Ishikawa (cell line): ENCODE results near the gene ANXA10.

Experiments used
- CEBPB ChIP-seq: IDR thresholded peaks from 2 replicates; pipeline ENCODE4 v1.6.1; 2012
- CREB1 ChIP-seq: IDR thresholded peaks from 2 replicates; pipeline ENCODE4 v1.6.1; 2012; ENCODE audit warnings: low read depth
- EGR1 ChIP-seq: IDR thresholded peaks from 2 replicates; pipeline ENCODE4 v1.6.1; 2012
- EP300 ChIP-seq: IDR thresholded peaks from 2 replicates; pipeline ENCODE4 v1.6.1; 2012; ENCODE audit warnings: borderline replicate concordance
- FOXM1 ChIP-seq: IDR thresholded peaks from 2 replicates; pipeline ENCODE4 v1.6.1; 2012; ENCODE audit warnings: low read depth, borderline replicate concordance
- NFIC ChIP-seq: IDR thresholded peaks from 2 replicates; pipeline ENCODE4 v1.6.1; 2012
- RAD21 ChIP-seq: IDR thresholded peaks from 2 replicates; pipeline ENCODE4 v1.6.1; 2012; ENCODE audit warnings: low read depth
- REST ChIP-seq: IDR thresholded peaks from 2 replicates; pipeline ENCODE4 v1.6.1; 2012; ENCODE audit warnings: low read depth, mild to moderate bottlenecking
- TAF1 ChIP-seq: IDR thresholded peaks from 2 replicates; pipeline ENCODE4 v1.6.1; 2012; ENCODE audit warnings: low read depth, mild to moderate bottlenecking
- TCF12 ChIP-seq: IDR thresholded peaks from 2 replicates; pipeline ENCODE4 v1.6.1; 2012; ENCODE audit warnings: low read depth
- TEAD4 ChIP-seq: IDR thresholded peaks from 2 replicates; pipeline ENCODE4 v1.6.1; 2012
- YY1 ChIP-seq: IDR thresholded peaks from 2 replicates; pipeline ENCODE4 v1.6.1; 2012; ENCODE audit warnings: low read depth
- ZBTB7A ChIP-seq: IDR thresholded peaks from 2 replicates; pipeline ENCODE4 v1.6.1; 2012; ENCODE audit warnings: low read depth
- TF ChIP-seq, protein P1 (sequence below): IDR thresholded peaks from 2 replicates; pipeline ENCODE4 v1.6.1; 2012
- TF ChIP-seq, protein P2 (sequence below): IDR thresholded peaks from 2 replicates; pipeline ENCODE4 v1.6.1; 2012

Gene ANXA10, protein sequence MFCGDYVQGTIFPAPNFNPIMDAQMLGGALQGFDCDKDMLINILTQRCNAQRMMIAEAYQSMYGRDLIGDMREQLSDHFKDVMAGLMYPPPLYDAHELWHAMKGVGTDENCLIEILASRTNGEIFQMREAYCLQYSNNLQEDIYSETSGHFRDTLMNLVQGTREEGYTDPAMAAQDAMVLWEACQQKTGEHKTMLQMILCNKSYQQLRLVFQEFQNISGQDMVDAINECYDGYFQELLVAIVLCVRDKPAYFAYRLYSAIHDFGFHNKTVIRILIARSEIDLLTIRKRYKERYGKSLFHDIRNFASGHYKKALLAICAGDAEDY

DNA sequence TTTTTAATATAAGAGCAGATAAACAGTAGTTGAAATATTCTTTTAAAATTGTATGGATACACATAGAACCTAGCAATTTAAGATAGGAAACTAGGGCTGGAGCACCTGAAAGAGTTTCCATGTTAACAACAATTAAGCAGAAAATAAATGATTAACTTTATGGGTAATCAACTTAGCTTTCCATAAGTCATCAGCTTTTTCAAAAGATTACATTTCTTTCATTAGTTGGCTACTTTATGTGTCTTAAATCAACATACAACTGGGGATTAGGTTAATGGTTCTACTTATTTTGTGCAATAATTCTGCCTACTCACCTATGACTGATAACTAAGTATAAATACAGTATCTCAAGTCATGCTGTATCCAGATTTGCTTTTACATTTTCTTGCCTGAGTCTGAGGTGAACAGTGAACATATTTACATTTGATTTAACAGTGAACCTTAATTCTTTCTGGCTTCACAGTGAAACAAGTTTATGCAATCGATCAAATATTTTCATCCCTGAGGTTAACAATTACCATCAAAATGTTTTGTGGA, at the start of gene ANXA10:
ANXA10 (plus strand) TSS at position 362 of the 537 bp plus-strand sequence; CDS start at position 526, 164 bp downstream.
- TF ChIP-seq REST, result no peak
- no peak for TF ChIP-seq TCF12
- no peak for TF ChIP-seq TEAD4
- TF ChIP-seq ZBTB7A, result no peak
- TF ChIP-seq, protein P1, sequence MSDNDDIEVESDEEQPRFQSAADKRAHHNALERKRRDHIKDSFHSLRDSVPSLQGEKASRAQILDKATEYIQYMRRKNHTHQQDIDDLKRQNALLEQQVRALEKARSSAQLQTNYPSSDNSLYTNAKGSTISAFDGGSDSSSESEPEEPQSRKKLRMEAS, result no peak
- no peak for TF ChIP-seq YY1
- no peak for TF ChIP-seq NFIC
- no peak for TF ChIP-seq EGR1
- TF ChIP-seq CREB1, result no peak
- TF ChIP-seq FOXM1, result no peak
- no peak for TF ChIP-seq EP300
- TF ChIP-seq TAF1, result no peak
- no peak for TF ChIP-seq RAD21
- TF ChIP-seq CEBPB, result no peak
- TF ChIP-seq, protein P2, sequence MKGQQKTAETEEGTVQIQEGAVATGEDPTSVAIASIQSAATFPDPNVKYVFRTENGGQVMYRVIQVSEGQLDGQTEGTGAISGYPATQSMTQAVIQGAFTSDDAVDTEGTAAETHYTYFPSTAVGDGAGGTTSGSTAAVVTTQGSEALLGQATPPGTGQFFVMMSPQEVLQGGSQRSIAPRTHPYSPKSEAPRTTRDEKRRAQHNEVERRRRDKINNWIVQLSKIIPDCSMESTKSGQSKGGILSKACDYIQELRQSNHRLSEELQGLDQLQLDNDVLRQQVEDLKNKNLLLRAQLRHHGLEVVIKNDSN, result no peak

DNA sequence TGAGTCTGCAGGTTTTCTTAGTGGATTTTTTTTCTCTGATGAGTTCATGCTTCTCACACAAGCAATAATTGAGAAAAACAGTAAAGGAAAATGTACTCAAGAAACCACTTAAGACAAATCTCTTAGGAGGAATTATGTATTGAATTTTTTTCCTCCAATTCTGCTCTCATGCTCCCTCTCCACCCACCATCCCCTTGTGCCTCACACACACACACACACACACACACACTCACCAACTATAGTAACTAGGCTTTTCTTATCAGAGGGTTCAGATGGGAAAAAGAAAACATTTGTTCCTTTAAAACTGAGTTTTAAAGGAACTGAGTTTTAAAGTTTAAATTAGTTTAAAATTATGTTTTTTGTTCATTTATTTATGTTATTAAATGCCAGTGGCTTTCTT, 47.0 kb upstream of the ANXA10 start:
- TF ChIP-seq YY1 (no peak), RAD21 (no peak), TAF1 (no peak), CREB1 (no peak), TCF12 (no peak), CEBPB (no peak), ZBTB7A (no peak), TEAD4 (no peak), FOXM1 (no peak), REST (no peak)
- TF ChIP-seq, protein P2, result no peak
- TF ChIP-seq, protein P1, result no peak

DNA sequence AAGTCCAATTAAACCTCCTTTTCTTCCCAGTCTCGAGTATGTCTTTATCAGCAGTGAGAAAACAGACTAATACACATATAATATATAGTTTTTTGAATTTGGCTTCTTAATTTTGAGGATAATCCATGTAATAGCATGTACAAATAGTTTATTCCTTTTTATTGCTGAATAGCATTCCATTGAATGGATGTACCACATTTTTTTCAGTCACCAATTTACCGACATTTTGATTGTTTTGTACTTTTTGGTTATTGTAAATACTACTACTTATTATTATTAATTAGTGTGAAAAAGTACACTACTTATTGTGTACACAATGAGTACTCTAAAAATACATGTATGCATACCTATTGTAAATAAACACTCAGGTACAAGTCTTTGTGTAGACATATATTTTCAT, 42.3 kb upstream of the ANXA10 start:
- TF ChIP-seq EP300, result no peak
- TF ChIP-seq FOXM1, result no peak
- TF ChIP-seq EGR1, result no peak
- TF ChIP-seq REST, result no peak
- no peak for TF ChIP-seq TAF1
- no peak for TF ChIP-seq ZBTB7A
- TF ChIP-seq, protein P2, result no peak
- no peak for TF ChIP-seq CREB1
- no peak for TF ChIP-seq RAD21
- no peak for TF ChIP-seq TCF12
- no peak for TF ChIP-seq CEBPB
- TF ChIP-seq NFIC, result no peak
- TF ChIP-seq TEAD4, result no peak
- TF ChIP-seq, protein P1, result no peak
- no peak for TF ChIP-seq YY1
